ENCODE results near the gene ITPR1.

Gene ITPR1

GRCh38 chr3:4829031-4829394 is 335.9 kb downstream of the ITPR1 start:
- DNase-seq (ENCODE audit: low spot score), result no peak

- no peak for DNase-seq (ENCODE audit: low spot score)
These were observed 337.4 kb downstream of the ITPR1 start for GRCh38 chr3:4830586-4830914.

GRCh38 chr3:4831580-4831950 is 338.4 kb downstream of the ITPR1 start:
- no peak for DNase-seq (ENCODE audit: low spot score)

- DNase-seq (ENCODE audit: low spot score), result no peak
These were observed 340.3 kb downstream of the ITPR1 start for GRCh38 chr3:4833471-4833870.

GRCh38 chr3:4834403-4834866 is 341.3 kb downstream of the ITPR1 start:
- no peak for DNase-seq (ENCODE audit: low spot score)

GRCh38 chr3:4835616-4836043 is 342.5 kb downstream of the ITPR1 start:
- no peak for DNase-seq (ENCODE audit: low spot score)

GRCh38 chr3:4836516-4836915 is 343.4 kb downstream of the ITPR1 start:
- no peak for DNase-seq (ENCODE audit: low spot score)

GRCh38 chr3:4837374-4837930 is 344.3 kb downstream of the ITPR1 start:
- DNase-seq (ENCODE audit: low spot score), result no peak

GRCh38 chr3:4838621-4839022 is 345.5 kb downstream of the ITPR1 start:
- no peak for DNase-seq (ENCODE audit: low spot score)

- no peak for DNase-seq (ENCODE audit: low spot score)
These were observed 346.1 kb downstream of the ITPR1 start for GRCh38 chr3:4839278-4839677.

- no peak for DNase-seq (ENCODE audit: low spot score)
These were observed 348.1 kb downstream of the ITPR1 start for GRCh38 chr3:4841225-4841624.

- no peak for DNase-seq (ENCODE audit: low spot score)
These were observed 348.8 kb downstream of the ITPR1 start for GRCh38 chr3:4841776-4842440.

- no peak for DNase-seq (ENCODE audit: low spot score)
These were observed 350.5 kb downstream of the ITPR1 start for GRCh38 chr3:4843619-4844018.

- no peak for DNase-seq (ENCODE audit: low spot score)
These were observed 352.7 kb downstream of the ITPR1 start for GRCh38 chr3:4845882-4846281.

- DNase-seq (ENCODE audit: low spot score), result no peak
These were observed 353.4 kb downstream of the ITPR1 start for GRCh38 chr3:4846543-4846942.

GRCh38 chr3:4848176-4848825 is 355.2 kb downstream of the ITPR1 start:
- DNase-seq (ENCODE audit: low spot score), result no peak

GRCh38 chr3:4849136-4849535 is 356.0 kb downstream of the ITPR1 start:
- DNase-seq (ENCODE audit: low spot score), result no peak

- DNase-seq (ENCODE audit: low spot score), result no peak
These were observed 356.6 kb downstream of the ITPR1 start for GRCh38 chr3:4849739-4850138.

GRCh38 chr3:4850211-4850927 is 357.2 kb downstream of the ITPR1 start:
- DNase-seq (ENCODE audit: low spot score), result no peak

GRCh38 chr3:4850928-4851265 is 357.7 kb downstream of the ITPR1 start:
- no peak for DNase-seq (ENCODE audit: low spot score)

GRCh38 chr3:4852780-4853748 is 359.9 kb downstream of the ITPR1 start:
- no peak for DNase-seq (ENCODE audit: low spot score)

GRCh38 chr3:4853749-4854140 is 360.6 kb downstream of the ITPR1 start:
- no peak for DNase-seq (ENCODE audit: low spot score)
